Pancreas (tissue), 10 donors: ENCODE results near the gene TUBA4A. TPM values are rescaled to one million over a fixed set of nuclear protein-coding genes. Genes with fewer than 3 reads are reported as not detected.

Source experiments
- ATAC-seq, 4 donors: fragments of 200-7000 bp; cut with Tn5 transposase; one replicate each; pipeline versions ENCODE4 v1.8.0 to v1.9.1; 2020; ENCODE audit warnings: mild to moderate bottlenecking in 4 of 4, moderate library complexity in 4 of 4
- DNase-seq, 6 donors: peaks; one replicate each; pipeline ENCODE4 v3.0.0-alpha.2; 2020
- FAIRE-seq: peaks from 2 replicates; lab custom pipeline; 2012; peaks lifted over from hg19 to GRCh38; lab: Jason Lieb, UNC
- H3K27ac ChIP-seq, 4 donors: fragments of 200-600 bp; sonication (generic); 1 replicate in 3 of 4; 2 replicates in 1 of 4; pipeline versions ENCODE4 v1.5.0 to v1.8.0; 2020
- H3K27me3 ChIP-seq, 4 donors: fragments of 200-600 bp; one replicate each; pipeline ENCODE4 v1.8.0; 2021
- H3K36me3 ChIP-seq, 3 donors: fragments of 200-600 bp; sonication (generic) in 1 of 3; one replicate each; pipeline versions ENCODE4 v1.5.0 to v1.8.0; 2020 to 2021
- H3K4me1 ChIP-seq, 3 donors: fragments of 200-600 bp; one replicate each; pipeline ENCODE4 v1.8.0; 2021
- H3K4me3 ChIP-seq, 4 donors: fragments of 200-600 bp; sonication (generic) in 2 of 4; one replicate each; pipeline versions ENCODE4 v1.5.0 to v1.8.0; 2020 to 2021
- H3K9me3 ChIP-seq, 4 donors: fragments of 200-600 bp; one replicate each; pipeline ENCODE4 v1.8.0; 2021
- CTCF ChIP-seq, 4 donors: fragments of 200-600 bp; sonication (generic) in 3 of 4; IDR thresholded peaks; one replicate each; pipeline versions ENCODE4 v1.5.0 to v1.8.0; 2021; ENCODE audit warnings: antibody characterized with exemption in 4 of 4
- WGBS, 2 donors: extraction: QIAGEN DNeasy Blood & Tissue Kit; methylation state at CpG; one replicate each; pipeline ENCODE4 v1.1.7; 2013; 5-methylcytosine and 5-hydroxymethylcytosine counted together
- intact Hi-C, 3 donors: fragments of 100-400 bp; cut with DNase I; formaldehyde crosslinking; loops; one replicate each; pipeline versions ENCODE4 v1.11.1 to v1.14.2; 2022
- polyA plus RNA-seq, 2 donors: library from polyadenylated mRNA; stranded (reverse); fragments of 200-250 nt; gene quantifications; one replicate each; pipeline ENCODE4 v1.2.3, GENCODE V29; 2013
- total RNA-seq, 6 donors: library from RNA; stranded (reverse); fragmentation: NEBNext Ultra II Directional in 4 of 6; extraction: Animal tissue kit (Norgen Biotek cat#: 25700) in 4 of 6; gene quantifications; one replicate each; pipeline versions ENCODE4 v1.2.1 to v1.2.4, GENCODE V29; 2021 to 2023
- donor health status: healthy with polysubstance abuse.
- donor health status: DM: no; HTN: no; CAD: no; lungs with moderate emphysema.
- donor health status: DM: no; HTN: no; CAD: no.
- donor health status: control.
- donor health status: control.
- donor health status: Bipolar disorder and iron deficiency.
- donor health status: DM: yes; HTN: yes; CAD: no.
- donor health status: DM: no; HTN: no; CAD: no.
- donor health status: DM: no; HTN: no; CAD: no.
- donor health status: DM: yes; HTN: yes; CAD: no.

The TUBA4A gene
- total and polyA plus RNA-seq, 8 donors, result 12.2 to 51.5 (median 14.7) TPM

DNA sequence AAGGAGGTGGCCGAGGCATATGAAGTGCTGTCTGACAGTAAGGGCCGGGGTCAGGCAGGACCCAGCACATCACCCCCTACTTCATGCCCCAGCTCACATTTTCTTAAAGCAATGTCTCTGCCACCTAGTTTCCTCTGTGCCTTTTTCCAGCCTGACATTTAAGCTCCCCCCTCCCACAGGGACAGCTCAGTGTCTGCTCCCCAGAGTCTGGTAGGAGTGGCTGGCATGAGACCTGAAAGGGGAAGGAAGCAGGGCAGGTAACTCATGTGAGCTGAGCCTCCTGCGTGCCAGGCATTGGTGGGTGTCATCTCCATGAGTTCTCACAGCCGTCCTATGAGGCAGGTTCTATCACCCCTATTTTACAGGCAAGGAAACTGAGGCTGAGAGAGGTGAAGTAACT lies 26.9 kb upstream of the TUBA4A start:
- no peak for TF ChIP-seq CTCF (IDR thresholded peaks at IDR 0.05)
- Histone ChIP-seq H3K4me3 (no peak overlapping the region), H3K27ac (no peak overlapping the region), H3K27me3 (no peaks in the 10 kb centered on the region), H3K4me1 (peaks cover 7 to 18% (median 9%) of the 10 kb centered on the region in 3 donors), H3K9me3 (no peaks in the 10 kb centered on the region), H3K36me3 (peaks cover 0 to 33% (median 0%) of the 10 kb centered on the region in 3 donors)
- ATAC-seq (no peak), FAIRE-seq (no peak), DNase-seq (no peak)
- intact Hi-C loops, result no loop called here
- WGBS, 2 donors, result 88 to 90% methylated on average over 4 of the region's 4 CpGs

DNA sequence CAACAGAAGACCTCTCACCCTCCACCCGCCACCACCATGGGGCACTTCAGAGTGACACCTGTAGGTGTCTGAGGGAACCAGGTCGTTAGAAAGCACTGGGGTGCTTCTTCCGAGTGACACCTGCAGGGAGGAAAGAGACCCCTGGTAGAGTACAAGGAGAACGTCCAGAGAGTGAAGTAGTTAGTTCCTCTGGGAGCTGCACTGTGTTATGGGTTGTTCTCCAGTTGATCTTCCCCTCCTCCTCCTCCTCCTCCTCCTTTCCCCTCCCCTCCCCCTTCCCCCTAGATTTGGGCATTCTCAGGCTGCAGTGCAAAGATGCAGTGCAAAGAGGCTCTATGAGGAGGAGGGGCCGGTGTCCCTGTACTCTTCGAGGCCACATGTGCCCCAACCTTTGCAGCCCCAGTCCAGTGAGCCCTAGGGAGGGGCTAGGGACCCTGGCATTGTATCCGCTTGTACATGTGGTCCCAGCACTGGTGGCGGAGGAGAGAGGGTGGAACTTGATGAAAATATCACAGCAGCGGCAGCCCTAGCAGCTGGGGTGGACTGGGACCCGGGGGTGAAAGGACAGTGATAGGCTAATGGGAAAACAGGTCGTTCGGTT lies 26.3 kb upstream of the TUBA4A start:
- H3K4me3 ChIP-seq, result peak overlapping the region; percentile 42 to 85 (median 74)
- no peak for FAIRE-seq
- intact Hi-C loops, result no loop called here
- ATAC-seq, result no peak
- no peak for TF ChIP-seq CTCF (IDR thresholded peaks at IDR 0.05)
- peak overlapping the region; percentile 92 to 98 (median 98) for H3K27ac ChIP-seq
- no peaks in the 10 kb centered on the region for H3K27me3 ChIP-seq
- H3K4me1 ChIP-seq, result peaks cover 7 to 18% (median 9%) of the 10 kb centered on the region in 3 donors
- peak in 1 of 6 donors; percentile 41 for DNase-seq
- H3K36me3 ChIP-seq, result peaks cover 0 to 26% (median 0%) of the 10 kb centered on the region in 3 donors
- 38 to 41% methylated on average over 12 of the region's 12 CpGs for WGBS, 2 donors
- H3K9me3 ChIP-seq, result no peaks in the 10 kb centered on the region

GRCh38 chr2:219279151-219279915 lies 25.6 kb upstream of the TUBA4A start, which contains the start of gene DNAJB2:
Gene DNAJB2, plus strand, starts transcription at chr2:219279366. Its CDS starts 468 bp downstream, at chr2:219279834.
- no peak for TF ChIP-seq CTCF (IDR thresholded peaks at IDR 0.05)
- intact Hi-C loops, result no loop called here
- no peaks in the 10 kb centered on the region for H3K27me3 ChIP-seq
- DNase-seq, result peak; percentile 96 to 99 (median 99)
- peaks cover 7 to 18% (median 9%) of the 10 kb centered on the region in 3 donors for H3K4me1 ChIP-seq
- WGBS, 2 donors, result 0 to 1% methylated on average over 47 to 65 of the region's 65 CpGs
- peaks cover 0 to 19% (median 0%) of the 10 kb centered on the region in 3 donors for H3K36me3 ChIP-seq
- no peak for FAIRE-seq
- ATAC-seq, result peak; percentile 92 to 95 (median 94)
- H3K4me3 ChIP-seq, result peak within 1 kb of the TSS; percentile 42 to 85 (median 74)
- no peaks in the 10 kb centered on the region for H3K9me3 ChIP-seq
- peak within 1 kb of the TSS; percentile 92 to 98 (median 98) for H3K27ac ChIP-seq

- TF ChIP-seq CTCF (IDR thresholded peaks at IDR 0.05), result no peak
- FAIRE-seq (peak; percentile 86), DNase-seq (no peak), ATAC-seq (peak; percentile 1 to 73 (median 48))
- Histone ChIP-seq H3K36me3 (peaks cover 0 to 15% (median 0%) of the 10 kb centered on the region in 3 donors), H3K9me3 (no peaks in the 10 kb centered on the region), H3K4me3 (peak overlapping the region in 3 of 4 donors; percentile 69 to 85 (median 78)), H3K4me1 (peaks cover 7 to 18% (median 9%) of the 10 kb centered on the region in 3 donors), H3K27me3 (no peaks in the 10 kb centered on the region), H3K27ac (peak overlapping the region; percentile 92 to 98 (median 98))
- intact Hi-C loops, result no loop called here
- 4 to 5% methylated on average over 9 of the region's 9 CpGs for WGBS, 2 donors
Observed at GRCh38 chr2:219278655-219279150, 25.0 kb upstream of the TUBA4A start.
